HL-60 (cell line): ENCODE results near the gene C20orf173.

Experiments
- CTCF ChIP-seq: IDR thresholded peaks from one replicate; pipeline ENCODE4 v1.5.1; 2011; ENCODE audit warnings: low read length, control low read depth, inconsistent platforms; ENCODE audit not compliant: insufficient read depth
- GABPA ChIP-seq: IDR thresholded peaks from 2 replicates; pipeline ENCODE4 v1.6.1; 2012; ENCODE audit warnings: low read depth
- POLR2AphosphoS5 ChIP-seq: IDR thresholded peaks from 2 replicates; pipeline ENCODE4 v1.6.1; 2012; ENCODE audit warnings: low read depth
- REST ChIP-seq: IDR thresholded peaks from 2 replicates; pipeline ENCODE4 v1.6.1; 2012; ENCODE audit warnings: low read depth; ENCODE audit not compliant: insufficient replicate concordance
- SPI1 ChIP-seq: IDR thresholded peaks from 2 replicates; pipeline ENCODE4 v1.6.1; 2012; ENCODE audit warnings: low read depth, mild to moderate bottlenecking, borderline replicate concordance

GRCh38 chr20:35503281-35503680 lies 26.2 kb downstream of the C20orf173 start:
- no peak for TF ChIP-seq CTCF
- TF ChIP-seq GABPA: no peak
- no peak for TF ChIP-seq POLR2AphosphoS5
- no peak for TF ChIP-seq REST
- TF ChIP-seq SPI1: no peak
